SK-N-SH (cell line): ENCODE measurements around the gene DENND5A.
"Not testable (repeated sequence)": the region's sequence is repeated elsewhere in the genome, so short reads cannot be mapped to it uniquely, and the experiment has no call there.

Source experiments
- ELF1 ChIP-seq: IDR thresholded peaks from 2 replicates; pipeline ENCODE4 v1.4.0; 2012
- EP300 ChIP-seq, 2 experiments: IDR thresholded peaks; 2 replicates each; pipeline versions ENCODE4 v1.4.0 to v1.6.1; 2012; ENCODE audit warnings: borderline replicate concordance in 1 of 2, low read depth in 1 of 2, low read length in 1 of 2
- GABPA ChIP-seq: IDR thresholded peaks from 2 replicates; pipeline ENCODE4 v1.4.0; 2012; ENCODE audit warnings: low read depth, mild to moderate bottlenecking
- JUND ChIP-seq: IDR thresholded peaks from 2 replicates; pipeline ENCODE4 v1.4.0; 2012
- MXI1 ChIP-seq: IDR thresholded peaks from 2 replicates; pipeline ENCODE4 v1.6.1; 2012; ENCODE audit warnings: mild to moderate bottlenecking, low read depth, low read length, improper control_type of control experiment
- RAD21 ChIP-seq: IDR thresholded peaks from 2 replicates; pipeline ENCODE4 v1.6.1; 2012; ENCODE audit warnings: mild to moderate bottlenecking, low read length
- RXRA ChIP-seq: IDR thresholded peaks from 2 replicates; pipeline ENCODE4 v1.4.0; 2012; ENCODE audit warnings: low read depth, mild to moderate bottlenecking, borderline replicate concordance
- SIN3A ChIP-seq: IDR thresholded peaks from 2 replicates; pipeline ENCODE4 v1.6.1; 2012; ENCODE audit warnings: low read depth, mild to moderate bottlenecking, low read length, moderate library complexity, borderline replicate concordance
- TAF1 ChIP-seq: IDR thresholded peaks from 2 replicates; pipeline ENCODE4 v1.6.1; 2012; ENCODE audit warnings: low read depth, mild to moderate bottlenecking, low read length, moderate library complexity, borderline replicate concordance
- TCF12 ChIP-seq: IDR thresholded peaks from 2 replicates; pipeline ENCODE4 v1.4.0; 2012
- TF ChIP-seq, protein P1 (sequence below): fragments of 200-600 bp; sonication (generic); IDR thresholded peaks from 2 replicates; pipeline ENCODE4 v1.6.1; 2017; ENCODE audit warnings: antibody characterized with exemption, mild to moderate bottlenecking, moderate library complexity
- TF ChIP-seq, protein P2 (sequence below): IDR thresholded peaks from 2 replicates; pipeline ENCODE4 v1.4.0; 2012; ENCODE audit warnings: low read depth
- TF ChIP-seq, protein P3 (sequence below): IDR thresholded peaks from 2 replicates; pipeline ENCODE4 v1.6.1; 2012; ENCODE audit warnings: mild to moderate bottlenecking, low read depth, low read length, moderate library complexity

DNA sequence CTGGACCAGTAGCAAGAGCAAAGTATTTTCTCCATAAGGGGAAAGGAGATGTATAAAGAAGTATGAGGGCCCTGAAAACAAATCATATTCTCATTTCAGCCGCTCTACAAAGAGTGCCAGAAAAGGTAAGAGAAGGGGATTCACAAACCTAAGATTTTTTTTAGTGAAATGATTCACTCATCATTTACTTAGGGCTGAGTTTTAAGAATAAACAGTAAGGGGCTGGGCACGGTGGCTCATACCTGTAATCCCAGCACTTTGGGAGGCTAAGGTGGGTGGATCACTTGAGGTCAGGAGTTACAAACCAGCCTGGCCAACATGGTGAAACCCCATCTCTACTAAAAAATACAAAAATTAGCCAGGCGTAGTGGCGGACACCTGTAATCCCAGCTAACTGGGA is 55.5 kb downstream of the DENND5A start:
- TF ChIP-seq, protein P1, sequence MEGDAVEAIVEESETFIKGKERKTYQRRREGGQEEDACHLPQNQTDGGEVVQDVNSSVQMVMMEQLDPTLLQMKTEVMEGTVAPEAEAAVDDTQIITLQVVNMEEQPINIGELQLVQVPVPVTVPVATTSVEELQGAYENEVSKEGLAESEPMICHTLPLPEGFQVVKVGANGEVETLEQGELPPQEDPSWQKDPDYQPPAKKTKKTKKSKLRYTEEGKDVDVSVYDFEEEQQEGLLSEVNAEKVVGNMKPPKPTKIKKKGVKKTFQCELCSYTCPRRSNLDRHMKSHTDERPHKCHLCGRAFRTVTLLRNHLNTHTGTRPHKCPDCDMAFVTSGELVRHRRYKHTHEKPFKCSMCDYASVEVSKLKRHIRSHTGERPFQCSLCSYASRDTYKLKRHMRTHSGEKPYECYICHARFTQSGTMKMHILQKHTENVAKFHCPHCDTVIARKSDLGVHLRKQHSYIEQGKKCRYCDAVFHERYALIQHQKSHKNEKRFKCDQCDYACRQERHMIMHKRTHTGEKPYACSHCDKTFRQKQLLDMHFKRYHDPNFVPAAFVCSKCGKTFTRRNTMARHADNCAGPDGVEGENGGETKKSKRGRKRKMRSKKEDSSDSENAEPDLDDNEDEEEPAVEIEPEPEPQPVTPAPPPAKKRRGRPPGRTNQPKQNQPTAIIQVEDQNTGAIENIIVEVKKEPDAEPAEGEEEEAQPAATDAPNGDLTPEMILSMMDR: not testable (repeated sequence)
- TF ChIP-seq, protein P2, sequence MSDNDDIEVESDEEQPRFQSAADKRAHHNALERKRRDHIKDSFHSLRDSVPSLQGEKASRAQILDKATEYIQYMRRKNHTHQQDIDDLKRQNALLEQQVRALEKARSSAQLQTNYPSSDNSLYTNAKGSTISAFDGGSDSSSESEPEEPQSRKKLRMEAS: not testable (repeated sequence)
- not testable (repeated sequence) for TF ChIP-seq TCF12; SIN3A; TAF1; GABPA; JUND; RAD21; MXI1; ELF1; RXRA; EP300 (IDR thresholded peaks at IDR 0.05; ENCODE audit: borderline replicate concordance in 1 of 2, low read depth in 1 of 2, low read length in 1 of 2)
- TF ChIP-seq, protein P3, sequence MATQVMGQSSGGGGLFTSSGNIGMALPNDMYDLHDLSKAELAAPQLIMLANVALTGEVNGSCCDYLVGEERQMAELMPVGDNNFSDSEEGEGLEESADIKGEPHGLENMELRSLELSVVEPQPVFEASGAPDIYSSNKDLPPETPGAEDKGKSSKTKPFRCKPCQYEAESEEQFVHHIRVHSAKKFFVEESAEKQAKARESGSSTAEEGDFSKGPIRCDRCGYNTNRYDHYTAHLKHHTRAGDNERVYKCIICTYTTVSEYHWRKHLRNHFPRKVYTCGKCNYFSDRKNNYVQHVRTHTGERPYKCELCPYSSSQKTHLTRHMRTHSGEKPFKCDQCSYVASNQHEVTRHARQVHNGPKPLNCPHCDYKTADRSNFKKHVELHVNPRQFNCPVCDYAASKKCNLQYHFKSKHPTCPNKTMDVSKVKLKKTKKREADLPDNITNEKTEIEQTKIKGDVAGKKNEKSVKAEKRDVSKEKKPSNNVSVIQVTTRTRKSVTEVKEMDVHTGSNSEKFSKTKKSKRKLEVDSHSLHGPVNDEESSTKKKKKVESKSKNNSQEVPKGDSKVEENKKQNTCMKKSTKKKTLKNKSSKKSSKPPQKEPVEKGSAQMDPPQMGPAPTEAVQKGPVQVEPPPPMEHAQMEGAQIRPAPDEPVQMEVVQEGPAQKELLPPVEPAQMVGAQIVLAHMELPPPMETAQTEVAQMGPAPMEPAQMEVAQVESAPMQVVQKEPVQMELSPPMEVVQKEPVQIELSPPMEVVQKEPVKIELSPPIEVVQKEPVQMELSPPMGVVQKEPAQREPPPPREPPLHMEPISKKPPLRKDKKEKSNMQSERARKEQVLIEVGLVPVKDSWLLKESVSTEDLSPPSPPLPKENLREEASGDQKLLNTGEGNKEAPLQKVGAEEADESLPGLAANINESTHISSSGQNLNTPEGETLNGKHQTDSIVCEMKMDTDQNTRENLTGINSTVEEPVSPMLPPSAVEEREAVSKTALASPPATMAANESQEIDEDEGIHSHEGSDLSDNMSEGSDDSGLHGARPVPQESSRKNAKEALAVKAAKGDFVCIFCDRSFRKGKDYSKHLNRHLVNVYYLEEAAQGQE: not testable (repeated sequence)
